ENCODE results near the gene ANKRD11.

The ANKRD11 gene

DNA sequence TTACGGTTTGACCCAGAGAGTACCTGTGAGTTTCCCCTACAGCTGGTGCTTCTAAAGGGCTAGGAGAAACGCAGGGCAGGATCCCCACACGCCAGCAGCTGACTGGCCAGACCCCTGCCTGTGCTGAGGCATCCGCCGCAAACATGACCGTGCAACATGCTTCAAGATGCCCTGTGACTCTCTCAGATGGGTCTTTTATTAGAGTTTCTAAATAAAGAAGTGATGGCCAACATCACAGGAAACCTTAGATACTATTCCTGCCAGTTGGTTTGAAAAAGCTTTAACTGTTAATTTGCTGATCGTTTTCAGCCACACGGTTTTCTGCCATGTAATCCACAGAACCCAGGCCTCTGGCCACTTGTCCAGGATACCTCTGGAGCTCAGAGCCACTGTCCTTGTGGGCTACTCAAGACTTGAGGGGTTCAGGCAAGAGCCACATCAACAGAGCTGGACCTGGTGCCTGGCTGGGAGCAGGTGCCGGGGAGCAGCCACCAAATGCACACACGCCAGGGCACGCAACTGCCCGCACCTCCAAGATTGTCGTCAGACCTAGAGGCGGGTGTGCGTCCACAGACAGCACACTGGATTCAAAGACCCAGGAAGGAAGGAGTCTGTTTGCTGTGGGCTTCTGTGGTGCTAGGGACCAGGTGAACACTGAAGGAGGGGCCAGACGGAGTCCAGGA is 154.4 kb downstream of the ANKRD11 start:
- H3K4me3 ChIP-seq (ENCODE audit: insufficient read depth, low read length, poor library complexity, severe bottlenecking), result no peak overlapping the region
- peaks cover 12% of the 10 kb centered on the region; the same call in 1 of the 2 replicates for H4K20me1 ChIP-seq (ENCODE audit: low read depth, low read length)
- no peak overlapping the region for H3K9ac ChIP-seq (ENCODE audit: low read length)
- peaks cover 98% of the 10 kb centered on the region for H3K79me2 ChIP-seq (ENCODE audit: insufficient read depth, low read length)
- H3K9me2 ChIP-seq (replicated peaks; ENCODE audit: insufficient read depth, low read length), result no peaks in the 10 kb centered on the region
- H3K36me3 ChIP-seq (ENCODE audit: low read length), result no peaks in the 10 kb centered on the region
- no peaks in the 10 kb centered on the region for H3K27me3 ChIP-seq (ENCODE audit: low read length)
- H2AFZ ChIP-seq (ENCODE audit: low read depth, low read length, severe bottlenecking), result no peak overlapping the region
- no peak for TF ChIP-seq EZH2phosphoT487 (conservative IDR thresholded peaks at IDR 0.05; ENCODE audit: low read length)
- TF ChIP-seq, protein P1, sequence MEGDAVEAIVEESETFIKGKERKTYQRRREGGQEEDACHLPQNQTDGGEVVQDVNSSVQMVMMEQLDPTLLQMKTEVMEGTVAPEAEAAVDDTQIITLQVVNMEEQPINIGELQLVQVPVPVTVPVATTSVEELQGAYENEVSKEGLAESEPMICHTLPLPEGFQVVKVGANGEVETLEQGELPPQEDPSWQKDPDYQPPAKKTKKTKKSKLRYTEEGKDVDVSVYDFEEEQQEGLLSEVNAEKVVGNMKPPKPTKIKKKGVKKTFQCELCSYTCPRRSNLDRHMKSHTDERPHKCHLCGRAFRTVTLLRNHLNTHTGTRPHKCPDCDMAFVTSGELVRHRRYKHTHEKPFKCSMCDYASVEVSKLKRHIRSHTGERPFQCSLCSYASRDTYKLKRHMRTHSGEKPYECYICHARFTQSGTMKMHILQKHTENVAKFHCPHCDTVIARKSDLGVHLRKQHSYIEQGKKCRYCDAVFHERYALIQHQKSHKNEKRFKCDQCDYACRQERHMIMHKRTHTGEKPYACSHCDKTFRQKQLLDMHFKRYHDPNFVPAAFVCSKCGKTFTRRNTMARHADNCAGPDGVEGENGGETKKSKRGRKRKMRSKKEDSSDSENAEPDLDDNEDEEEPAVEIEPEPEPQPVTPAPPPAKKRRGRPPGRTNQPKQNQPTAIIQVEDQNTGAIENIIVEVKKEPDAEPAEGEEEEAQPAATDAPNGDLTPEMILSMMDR (IDR thresholded peaks at IDR 0.05; ENCODE audit: insufficient read depth, low read length, poor library complexity, severe bottlenecking), result no peak
- H3F3A ChIP-seq (ENCODE audit: insufficient read depth), result peaks cover 20% of the 10 kb centered on the region; the same call in 1 of the 2 replicates
- no peaks in the 10 kb centered on the region for H3K9me3 ChIP-seq (ENCODE audit: insufficient read depth, low read length)
- no peak overlapping the region for H3K4me2 ChIP-seq (ENCODE audit: low read depth, low read length, poor library complexity, severe bottlenecking)
- no peak overlapping the region for H3K27ac ChIP-seq (ENCODE audit: low read depth, low read length)

DNA sequence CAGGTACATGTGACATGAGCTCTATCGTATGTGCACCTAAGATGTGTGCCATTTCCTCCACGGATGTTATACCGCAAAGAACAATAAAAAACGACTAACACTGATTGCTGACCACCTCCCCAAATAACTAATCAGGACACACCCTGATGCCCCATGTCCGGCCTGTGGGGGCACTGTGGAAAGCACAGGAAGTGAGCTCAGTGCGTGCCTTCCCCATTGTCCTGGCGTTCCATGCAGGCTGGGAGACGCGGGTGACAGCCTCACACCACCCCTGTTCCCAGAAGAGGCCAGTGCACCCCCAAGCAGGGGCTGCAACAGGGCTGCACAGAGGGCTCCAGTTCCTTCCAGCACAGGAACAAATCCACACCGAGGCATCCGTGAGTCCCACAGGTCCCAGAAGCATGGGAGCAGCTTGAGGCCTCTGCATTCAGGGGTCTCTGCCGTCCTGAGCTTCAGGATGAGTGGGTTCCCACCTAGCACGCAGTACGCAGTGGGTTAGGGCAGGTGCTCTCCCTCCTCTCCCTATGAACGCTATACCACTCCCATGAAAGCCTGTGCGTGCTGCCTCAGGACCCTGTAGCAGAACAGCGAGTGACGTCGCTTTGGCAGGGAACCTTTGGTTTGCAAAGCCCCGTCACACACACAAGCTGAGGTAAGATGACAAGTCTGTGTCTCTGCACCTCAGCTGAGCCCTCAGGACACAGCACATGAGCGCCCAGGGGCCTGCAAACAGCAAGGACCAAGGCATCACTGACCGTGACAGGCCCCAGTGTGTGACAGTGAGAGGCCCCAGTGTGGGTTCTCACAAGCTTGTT is 155.2 kb downstream of the ANKRD11 start:
- Histone ChIP-seq H3K79me2 (ENCODE audit: insufficient read depth, low read length) (peaks cover 97% of the 10 kb centered on the region), H3K36me3 (ENCODE audit: low read length) (no peaks in the 10 kb centered on the region), H3K27ac (ENCODE audit: low read depth, low read length) (no peak overlapping the region), H3F3A (ENCODE audit: insufficient read depth) (peaks cover 15% of the 10 kb centered on the region; the same call in 1 of the 2 replicates), H3K9ac (ENCODE audit: low read length) (no peak overlapping the region), H3K4me3 (ENCODE audit: insufficient read depth, low read length, poor library complexity, severe bottlenecking) (no peak overlapping the region), H4K20me1 (ENCODE audit: low read depth, low read length) (peaks cover 12% of the 10 kb centered on the region; the same call in 1 of the 2 replicates), H3K4me2 (ENCODE audit: low read depth, low read length, poor library complexity, severe bottlenecking) (no peak overlapping the region), H3K9me2 (replicated peaks; ENCODE audit: insufficient read depth, low read length) (no peaks in the 10 kb centered on the region), H3K27me3 (ENCODE audit: low read length) (no peaks in the 10 kb centered on the region), H3K9me3 (ENCODE audit: insufficient read depth, low read length) (no peaks in the 10 kb centered on the region), H2AFZ (ENCODE audit: low read depth, low read length, severe bottlenecking) (no peak overlapping the region)
- no peak for TF ChIP-seq EZH2phosphoT487 (conservative IDR thresholded peaks at IDR 0.05; ENCODE audit: low read length)
- TF ChIP-seq, protein P1 (IDR thresholded peaks at IDR 0.05; ENCODE audit: insufficient read depth, low read length, poor library complexity, severe bottlenecking), result no peak

DNA sequence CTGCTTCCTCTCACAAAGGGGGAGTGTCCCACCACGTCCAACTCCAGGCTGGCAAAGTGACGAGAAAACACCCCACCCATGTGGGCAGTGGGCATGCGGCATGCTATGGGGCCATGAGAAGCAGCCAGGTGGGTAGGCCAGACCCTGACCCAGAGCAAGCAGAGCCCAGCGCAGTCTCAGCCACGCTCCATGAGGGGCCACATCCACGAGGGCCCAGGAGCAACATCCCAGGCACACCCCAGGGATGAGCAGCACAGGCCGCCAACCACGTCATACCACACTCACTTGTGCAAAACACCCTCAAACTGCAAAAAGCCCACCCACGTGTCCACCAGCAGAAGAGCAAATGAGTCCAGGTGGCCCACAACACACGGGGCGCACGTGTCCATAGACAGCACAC is 155.9 kb downstream of the ANKRD11 start:
- H3K9me3 ChIP-seq (ENCODE audit: insufficient read depth, low read length), result no peaks in the 10 kb centered on the region
- no peaks in the 10 kb centered on the region for H3K36me3 ChIP-seq (ENCODE audit: low read length)
- TF ChIP-seq EZH2phosphoT487 (conservative IDR thresholded peaks at IDR 0.05; ENCODE audit: low read length), result no peak
- TF ChIP-seq, protein P1 (IDR thresholded peaks at IDR 0.05; ENCODE audit: insufficient read depth, low read length, poor library complexity, severe bottlenecking), result no peak
- H3K9me2 ChIP-seq (replicated peaks; ENCODE audit: insufficient read depth, low read length), result no peaks in the 10 kb centered on the region
- peaks cover 96% of the 10 kb centered on the region for H3K79me2 ChIP-seq (ENCODE audit: insufficient read depth, low read length)
- no peak overlapping the region for H2AFZ ChIP-seq (ENCODE audit: low read depth, low read length, severe bottlenecking)
- no peak overlapping the region for H3K4me3 ChIP-seq (ENCODE audit: insufficient read depth, low read length, poor library complexity, severe bottlenecking)
- no peak overlapping the region for H3K27ac ChIP-seq (ENCODE audit: low read depth, low read length)
- H3K9ac ChIP-seq (ENCODE audit: low read length), result no peak overlapping the region
- H3K27me3 ChIP-seq (ENCODE audit: low read length), result no peaks in the 10 kb centered on the region
- peaks cover 12% of the 10 kb centered on the region; the same call in 1 of the 2 replicates for H4K20me1 ChIP-seq (ENCODE audit: low read depth, low read length)
- H3K4me2 ChIP-seq (ENCODE audit: low read depth, low read length, poor library complexity, severe bottlenecking), result no peak overlapping the region
- H3F3A ChIP-seq (ENCODE audit: insufficient read depth), result peaks cover 15% of the 10 kb centered on the region; the same call in 1 of the 2 replicates

Data from SU-DHL-6 (cell line).